Sigmoid colon (tissue), 4 donors: ENCODE data around the gene RNF215.

Experiments
- POLR2A ChIP-seq, 2 donors: fragments of 450-650 bp; IDR thresholded peaks; one replicate each; pipeline ENCODE4 v1.6.1; 2016; ENCODE audit warnings: antibody characterized with exemption in 2 of 2, mild to moderate bottlenecking in 2 of 2, moderate library complexity in 2 of 2
- POLR2AphosphoS5 ChIP-seq, 4 donors: sonication (generic); formaldehyde crosslinking; IDR thresholded peaks; one replicate each; pipeline ENCODE4 v1.6.1; 2017; ENCODE audit warnings: antibody characterized with exemption in 4 of 4
- TF ChIP-seq, protein P1 (sequence below), 4 experiments: fragments of 450-650 bp in 3 of 4; fragments of 200-600 bp in 1 of 4; IDR thresholded peaks; one replicate each; pipeline ENCODE4 v1.5.1; 2016 to 2019; ENCODE audit warnings: antibody characterized with exemption in 4 of 4, mild to moderate bottlenecking in 3 of 4, moderate library complexity in 2 of 4

GRCh38 chr22:30434843-30435242 lies 47.6 kb upstream of the RNF215 start:
- TF ChIP-seq POLR2AphosphoS5 (IDR thresholded peaks at IDR 0.05) = no peak
- no peak for TF ChIP-seq POLR2A (IDR thresholded peaks at IDR 0.05)
- TF ChIP-seq, protein P1, sequence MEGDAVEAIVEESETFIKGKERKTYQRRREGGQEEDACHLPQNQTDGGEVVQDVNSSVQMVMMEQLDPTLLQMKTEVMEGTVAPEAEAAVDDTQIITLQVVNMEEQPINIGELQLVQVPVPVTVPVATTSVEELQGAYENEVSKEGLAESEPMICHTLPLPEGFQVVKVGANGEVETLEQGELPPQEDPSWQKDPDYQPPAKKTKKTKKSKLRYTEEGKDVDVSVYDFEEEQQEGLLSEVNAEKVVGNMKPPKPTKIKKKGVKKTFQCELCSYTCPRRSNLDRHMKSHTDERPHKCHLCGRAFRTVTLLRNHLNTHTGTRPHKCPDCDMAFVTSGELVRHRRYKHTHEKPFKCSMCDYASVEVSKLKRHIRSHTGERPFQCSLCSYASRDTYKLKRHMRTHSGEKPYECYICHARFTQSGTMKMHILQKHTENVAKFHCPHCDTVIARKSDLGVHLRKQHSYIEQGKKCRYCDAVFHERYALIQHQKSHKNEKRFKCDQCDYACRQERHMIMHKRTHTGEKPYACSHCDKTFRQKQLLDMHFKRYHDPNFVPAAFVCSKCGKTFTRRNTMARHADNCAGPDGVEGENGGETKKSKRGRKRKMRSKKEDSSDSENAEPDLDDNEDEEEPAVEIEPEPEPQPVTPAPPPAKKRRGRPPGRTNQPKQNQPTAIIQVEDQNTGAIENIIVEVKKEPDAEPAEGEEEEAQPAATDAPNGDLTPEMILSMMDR (IDR thresholded peaks at IDR 0.05) = no peak
